ENCODE data around the gene THEM5.

The THEM5 gene

GRCh38 chr1:151864411-151864810 lies 10.9 kb upstream of the THEM5 start:
- no peak overlapping the region for H3K4me3 ChIP-seq (ENCODE audit: low read length)
- DNase-seq (ENCODE audit: low read depth): no peak
- TF ChIP-seq, protein P1, sequence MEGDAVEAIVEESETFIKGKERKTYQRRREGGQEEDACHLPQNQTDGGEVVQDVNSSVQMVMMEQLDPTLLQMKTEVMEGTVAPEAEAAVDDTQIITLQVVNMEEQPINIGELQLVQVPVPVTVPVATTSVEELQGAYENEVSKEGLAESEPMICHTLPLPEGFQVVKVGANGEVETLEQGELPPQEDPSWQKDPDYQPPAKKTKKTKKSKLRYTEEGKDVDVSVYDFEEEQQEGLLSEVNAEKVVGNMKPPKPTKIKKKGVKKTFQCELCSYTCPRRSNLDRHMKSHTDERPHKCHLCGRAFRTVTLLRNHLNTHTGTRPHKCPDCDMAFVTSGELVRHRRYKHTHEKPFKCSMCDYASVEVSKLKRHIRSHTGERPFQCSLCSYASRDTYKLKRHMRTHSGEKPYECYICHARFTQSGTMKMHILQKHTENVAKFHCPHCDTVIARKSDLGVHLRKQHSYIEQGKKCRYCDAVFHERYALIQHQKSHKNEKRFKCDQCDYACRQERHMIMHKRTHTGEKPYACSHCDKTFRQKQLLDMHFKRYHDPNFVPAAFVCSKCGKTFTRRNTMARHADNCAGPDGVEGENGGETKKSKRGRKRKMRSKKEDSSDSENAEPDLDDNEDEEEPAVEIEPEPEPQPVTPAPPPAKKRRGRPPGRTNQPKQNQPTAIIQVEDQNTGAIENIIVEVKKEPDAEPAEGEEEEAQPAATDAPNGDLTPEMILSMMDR (conservative IDR thresholded peaks at IDR 0.05; ENCODE audit: low read length): no peak

GRCh38 chr1:151862604-151863003 lies 9.1 kb upstream of the THEM5 start:
- DNase-seq (ENCODE audit: low read depth): no peak
- TF ChIP-seq, protein P1 (conservative IDR thresholded peaks at IDR 0.05; ENCODE audit: low read length): no peak
- H3K4me3 ChIP-seq (ENCODE audit: low read length): no peak overlapping the region

- DNase-seq (ENCODE audit: low read depth): no peak
- no peak overlapping the region for H3K4me3 ChIP-seq (ENCODE audit: low read length)
- TF ChIP-seq, protein P1 (conservative IDR thresholded peaks at IDR 0.05; ENCODE audit: low read length): no peak
Observed at GRCh38 chr1:151860504-151861187, 7.1 kb upstream of the THEM5 start.

- TF ChIP-seq, protein P1 (conservative IDR thresholded peaks at IDR 0.05; ENCODE audit: low read length): no peak
- H3K4me3 ChIP-seq (ENCODE audit: low read length): no peak overlapping the region
Observed at GRCh38 chr1:151859891-151860293, 6.4 kb upstream of the THEM5 start.

DNA sequence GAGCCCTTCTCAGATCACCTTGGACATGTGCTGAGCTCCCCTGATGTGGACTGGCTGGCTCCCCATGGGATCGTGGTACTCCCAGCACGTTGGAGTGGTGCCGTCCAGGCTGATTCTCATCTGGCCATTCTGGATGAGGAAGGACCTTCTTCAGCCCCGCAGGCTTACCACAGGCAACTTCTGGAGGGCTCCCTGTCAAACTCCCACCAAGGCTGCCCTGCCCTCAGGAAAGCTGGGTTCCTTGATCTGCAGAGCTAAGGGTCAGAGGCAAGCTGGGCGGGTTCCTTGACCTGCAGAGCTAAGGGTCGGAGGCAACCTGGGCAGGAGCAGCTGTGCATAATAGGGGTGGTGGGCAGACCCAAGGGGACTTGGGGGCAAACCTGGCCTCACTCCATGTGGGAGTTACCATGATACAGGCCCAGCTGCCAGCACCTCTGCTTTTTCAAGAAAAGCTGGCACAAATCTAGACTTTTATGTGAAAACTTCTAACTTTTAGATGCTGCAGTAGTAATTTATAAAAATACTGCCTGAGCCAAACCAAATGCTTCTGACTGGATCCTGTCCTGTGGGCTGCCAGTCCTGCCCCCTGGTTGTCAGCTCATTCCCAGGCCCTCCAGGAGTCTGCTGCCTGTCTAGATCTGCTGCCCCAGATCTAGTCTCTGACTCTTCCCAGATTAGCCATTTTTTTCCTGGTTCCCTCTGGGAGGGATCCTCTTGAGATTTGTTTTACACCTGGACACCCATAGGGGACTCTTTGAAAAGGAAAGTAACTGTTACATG lies 5.6 kb upstream of the THEM5 start:
- TF ChIP-seq, protein P1 (conservative IDR thresholded peaks at IDR 0.05; ENCODE audit: low read length): no peak
- no peak overlapping the region for H3K4me3 ChIP-seq (ENCODE audit: low read length)
- DNase-seq (ENCODE audit: low read depth): no peak

More at GRCh38 chr1:151859891-151860293, 6.4 kb upstream of the THEM5 start:
- no peak for DNase-seq (ENCODE audit: low read depth)

- TF ChIP-seq, protein P1 (conservative IDR thresholded peaks at IDR 0.05; ENCODE audit: low read length): no peak
- peak; percentile 27 for DNase-seq (ENCODE audit: low read depth)
Observed at GRCh38 chr1:151858030-151858746, 4.7 kb upstream of the THEM5 start.

More at GRCh38 chr1:151858030-151858746, 4.7 kb upstream of the THEM5 start:
- no peak overlapping the region for H3K4me3 ChIP-seq (ENCODE audit: low read length)

Data from AG10803 (cell line).